ENCODE results near the gene GLOD4. TPM values are rescaled to one million over a fixed set of nuclear protein-coding genes. Genes with fewer than 3 reads are reported as not detected.
A peak's percentile ranks its signal among the peaks of the same experiment; 100 is the strongest.

GLOD4 gene
- total and polyA plus RNA-seq, 10 of the 15 experiments (the other 5 are each of a cell fraction or from before 2014, with no cell fraction given), result 40.8 to 107 (median 81.2) TPM

- peak; percentile 67 for TF ChIP-seq E2F8 (IDR thresholded peaks at IDR 0.05; ENCODE audit: low read depth, partially characterized antibody)
- no peak for TF ChIP-seq CBX3 (IDR thresholded peaks at IDR 0.05; ENCODE audit: borderline replicate concordance, low read depth)
- peak; percentile 42; the same call in 1 of the 2 replicates for TF ChIP-seq ZNF592 (IDR thresholded peaks at IDR 0.05)
- peak; percentile 88 for TF ChIP-seq ATF7 (IDR thresholded peaks at IDR 0.05; ENCODE audit: low read depth)
These were observed at the start of gene GLOD4, which contains the start of gene MRM3 (continued) for GRCh38 chr17:781805-782731.

All from GM12878 (cell line).